Transverse colon (tissue), 4 donors: ENCODE results near the gene MUC15. TPM values are rescaled to one million over a fixed set of nuclear protein-coding genes. Genes with fewer than 3 reads are reported as not detected.

Experiments
- DNase-seq: peaks from one replicate; pipeline ENCODE4 v3.0.0-alpha.2; 2019
- H3K27ac ChIP-seq, 4 donors: fragments of 200-600 bp; sonication (generic); 2 replicates each; pipeline ENCODE4 v1.5.1; 2016 to 2018; ENCODE audit warnings: inconsistent platforms in 4 of 4
- H3K27me3 ChIP-seq: fragments of 200-600 bp; sonication (generic); 2 replicates; pipeline ENCODE4 v1.5.1; 2017; ENCODE audit warnings: inconsistent platforms
- H3K36me3 ChIP-seq, 4 donors: fragments of 200-600 bp; sonication (generic); 2 replicates each; pipeline ENCODE4 v1.5.1; 2017 to 2019; ENCODE audit warnings: inconsistent platforms in 4 of 4
- H3K4me1 ChIP-seq, 4 donors: fragments of 200-600 bp; sonication (generic); 2 replicates each; pipeline ENCODE4 v1.5.1; 2017 to 2020; ENCODE audit warnings: inconsistent platforms in 4 of 4
- H3K4me3 ChIP-seq, 4 donors: fragments of 200-600 bp; sonication (generic); 1 replicate in 1 of 4; 2 replicates in 3 of 4; pipeline versions ENCODE4 v1.5.1 to v1.6.1; 2017 to 2019; ENCODE audit warnings: inconsistent platforms in 4 of 4
- H3K9me3 ChIP-seq, 2 donors: fragments of 200-600 bp; sonication (generic); 2 replicates each; pipeline ENCODE4 v1.5.1; 2017 to 2019; ENCODE audit warnings: inconsistent platforms in 2 of 2
- EP300 ChIP-seq: sonication (generic); formaldehyde crosslinking; IDR thresholded peaks from one replicate; pipeline ENCODE4 v1.6.1; 2017; ENCODE audit warnings: antibody characterized with exemption, low read depth
- POLR2A ChIP-seq: fragments of 450-650 bp; IDR thresholded peaks from one replicate; pipeline ENCODE4 v1.6.1; 2016; ENCODE audit warnings: antibody characterized with exemption, mild to moderate bottlenecking, moderate library complexity
- POLR2AphosphoS5 ChIP-seq, 3 donors: sonication (generic); formaldehyde crosslinking; IDR thresholded peaks; one replicate each; pipeline ENCODE4 v1.6.1; 2016; ENCODE audit warnings: antibody characterized with exemption in 3 of 3
- WGBS, 2 donors: methylation state at CpG; one replicate each; pipeline ENCODE4 v1.1.5; 2018; ENCODE audit warnings: low coverage in 1 of 2; 5-methylcytosine and 5-hydroxymethylcytosine counted together
- in situ Hi-C, 4 donors: fragments of 200-750 bp; cut with MboI; loops; one replicate each; pipeline versions ENCODE4 v1.15.0 to v1.15.1; 2017; ENCODE audit warnings: low sequenced_read_pairs in 3 of 4, low pct_ligation_motif_present in 1 of 4, low pct_unique_long_range_greater_than_20kb in 1 of 4
- intact Hi-C: fragments of 100-400 bp; cut with DNase I; formaldehyde crosslinking; loops from one replicate; pipeline ENCODE4 v1.15.1; 2023; ENCODE audit warnings: low total_unique reads
- total RNA-seq, 4 donors: library from RNA; depleted of rRNA; stranded (reverse); fragments of >200 nt; gene quantifications; one replicate each; pipeline ENCODE4 v1.1.0, GENCODE V29; 2016
- TF ChIP-seq, protein P1 (sequence below), 5 experiments: fragments of 200-600 bp in 3 of 5; fragments of 450-650 bp in 2 of 5; sonication (generic) in 3 of 5; IDR thresholded peaks; 1 replicate in 2 of 5; 2 replicates in 3 of 5; pipeline ENCODE4 v1.5.1; 2016 to 2017; ENCODE audit warnings: antibody characterized with exemption in 5 of 5, inconsistent platforms in 3 of 5, mild to moderate bottlenecking in 2 of 5, moderate library complexity in 1 of 5

Gene MUC15
- total RNA-seq, 4 donors from 2014 or later: not detected

- TF ChIP-seq, protein P1, sequence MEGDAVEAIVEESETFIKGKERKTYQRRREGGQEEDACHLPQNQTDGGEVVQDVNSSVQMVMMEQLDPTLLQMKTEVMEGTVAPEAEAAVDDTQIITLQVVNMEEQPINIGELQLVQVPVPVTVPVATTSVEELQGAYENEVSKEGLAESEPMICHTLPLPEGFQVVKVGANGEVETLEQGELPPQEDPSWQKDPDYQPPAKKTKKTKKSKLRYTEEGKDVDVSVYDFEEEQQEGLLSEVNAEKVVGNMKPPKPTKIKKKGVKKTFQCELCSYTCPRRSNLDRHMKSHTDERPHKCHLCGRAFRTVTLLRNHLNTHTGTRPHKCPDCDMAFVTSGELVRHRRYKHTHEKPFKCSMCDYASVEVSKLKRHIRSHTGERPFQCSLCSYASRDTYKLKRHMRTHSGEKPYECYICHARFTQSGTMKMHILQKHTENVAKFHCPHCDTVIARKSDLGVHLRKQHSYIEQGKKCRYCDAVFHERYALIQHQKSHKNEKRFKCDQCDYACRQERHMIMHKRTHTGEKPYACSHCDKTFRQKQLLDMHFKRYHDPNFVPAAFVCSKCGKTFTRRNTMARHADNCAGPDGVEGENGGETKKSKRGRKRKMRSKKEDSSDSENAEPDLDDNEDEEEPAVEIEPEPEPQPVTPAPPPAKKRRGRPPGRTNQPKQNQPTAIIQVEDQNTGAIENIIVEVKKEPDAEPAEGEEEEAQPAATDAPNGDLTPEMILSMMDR (IDR thresholded peaks at IDR 0.05): no peak
- TF ChIP-seq POLR2A: no peak
- TF ChIP-seq POLR2AphosphoS5 (IDR thresholded peaks at IDR 0.05): no peak
- no peak for TF ChIP-seq EP300
- no peaks in the 10 kb centered on the region for H3K27me3 ChIP-seq
- no peaks in the 10 kb centered on the region for H3K36me3 ChIP-seq
- intact Hi-C loops: no loop called here
- DNase-seq: no peak
- 52 to 56% methylated on average over 2 of the region's 2 CpGs for WGBS, 2 donors
- in situ Hi-C loops: no loop called here
- no peaks in the 10 kb centered on the region for H3K9me3 ChIP-seq
- no peak overlapping the region for H3K4me3 ChIP-seq
- no peaks in the 10 kb centered on the region for H3K4me1 ChIP-seq
- no peak overlapping the region for H3K27ac ChIP-seq
These were observed 7.6 kb upstream of the MUC15 start for GRCh38 chr11:26579683-26580082.

GRCh38 chr11:26578998-26579661, 7.1 kb upstream of the MUC15 start:
- TF ChIP-seq, protein P1 (IDR thresholded peaks at IDR 0.05): no peak
- TF ChIP-seq POLR2A (no peak), EP300 (no peak), POLR2AphosphoS5 (IDR thresholded peaks at IDR 0.05) (no peak)
- H3K36me3 ChIP-seq: no peaks in the 10 kb centered on the region
- no peak overlapping the region for H3K27ac ChIP-seq
- no peaks in the 10 kb centered on the region for H3K27me3 ChIP-seq
- no peaks in the 10 kb centered on the region for H3K4me1 ChIP-seq
- no peaks in the 10 kb centered on the region for H3K9me3 ChIP-seq
- intact Hi-C loops: no loop called here
- DNase-seq: no peak
- in situ Hi-C loops: no loop called here
- WGBS, 2 donors: 38 to 41% methylated on average over 1 of the region's 1 CpG
- no peak overlapping the region for H3K4me3 ChIP-seq

DNA sequence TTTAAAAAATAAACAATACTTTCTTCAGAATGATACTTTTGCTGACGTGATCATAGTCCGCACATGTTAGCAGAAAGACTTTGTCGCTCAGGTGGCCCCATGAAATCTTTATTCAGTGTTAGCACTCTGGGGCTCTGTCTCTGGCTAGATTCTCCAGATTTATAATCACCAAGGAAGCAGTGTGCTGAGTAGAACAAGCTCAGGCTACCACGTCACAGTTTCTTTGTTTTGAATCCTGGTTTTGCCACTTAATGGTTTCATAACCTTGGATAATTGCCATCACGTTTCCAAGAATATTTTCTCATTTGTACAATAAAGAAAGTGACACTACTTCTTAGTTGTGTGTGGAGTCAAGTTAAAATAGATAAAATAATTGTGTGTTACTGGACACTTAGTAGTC, 3.9 kb upstream of the MUC15 start:
- Histone ChIP-seq H3K4me3 (no peak overlapping the region), H3K4me1 (no peaks in the 10 kb centered on the region), H3K9me3 (no peaks in the 10 kb centered on the region), H3K27me3 (no peaks in the 10 kb centered on the region), H3K36me3 (no peaks in the 10 kb centered on the region), H3K27ac (no peak overlapping the region)
- WGBS, 2 donors: 65 to 75% methylated on average over 5 of the region's 5 CpGs
- TF ChIP-seq POLR2A: no peak
- TF ChIP-seq, protein P1 (IDR thresholded peaks at IDR 0.05): no peak
- TF ChIP-seq POLR2AphosphoS5 (IDR thresholded peaks at IDR 0.05): no peak
- TF ChIP-seq EP300: no peak
- intact Hi-C loops: no loop called here
- in situ Hi-C loops: no loop called here
- DNase-seq: no peak

DNA sequence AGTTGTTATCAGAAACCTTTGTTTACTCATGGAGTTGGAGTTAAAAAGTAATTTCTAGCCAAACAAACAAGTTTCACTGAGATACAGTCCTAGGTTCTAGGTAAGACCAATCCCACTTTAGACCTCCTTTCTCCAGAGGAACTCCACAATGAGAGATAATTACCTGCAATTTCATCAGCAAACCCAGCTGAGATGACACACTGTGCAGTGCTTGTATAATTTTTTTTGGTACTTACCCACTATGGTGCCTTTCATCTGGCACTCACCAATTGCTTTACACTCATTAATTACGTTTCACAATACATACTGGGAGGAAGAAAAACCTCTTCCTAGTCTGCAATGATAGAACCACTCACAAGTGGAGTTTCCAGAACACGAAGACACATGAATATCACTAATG, 1.8 kb upstream of the MUC15 start:
- no peaks in the 10 kb centered on the region for H3K27me3 ChIP-seq
- TF ChIP-seq POLR2A (no peak), POLR2AphosphoS5 (IDR thresholded peaks at IDR 0.05) (no peak), EP300 (no peak)
- TF ChIP-seq, protein P1 (IDR thresholded peaks at IDR 0.05): no peak
- no peaks in the 10 kb centered on the region for H3K9me3 ChIP-seq
- no peaks in the 10 kb centered on the region for H3K4me1 ChIP-seq
- H3K4me3 ChIP-seq: no peak overlapping the region
- WGBS, 2 donors: 65 to 66% methylated on average over 2 of the region's 2 CpGs
- DNase-seq: no peak
- in situ Hi-C loops (no loop called here), intact Hi-C loops (no loop called here)
- no peak overlapping the region for H3K27ac ChIP-seq
- H3K36me3 ChIP-seq: no peaks in the 10 kb centered on the region
